GM23248 (cell line): Measurements from ENCODE around the gene REC114. TPM values are rescaled to one million over a fixed set of nuclear protein-coding genes. Genes with fewer than 3 reads are reported as not detected.

Source experiments
- DNase-seq: peaks from one replicate; pipeline ENCODE4 v3.0.0-alpha.2; 2015
- H2AFZ ChIP-seq: fragments of 200-600 bp; sonication (generic); 2 replicates; pipeline ENCODE4 v1.6.1; 2016; ENCODE audit warnings: antibody characterized with exemption
- H3F3A ChIP-seq: fragments of 200-600 bp; sonication (generic); 2 replicates; pipeline ENCODE4 v1.6.1; 2016; ENCODE audit warnings: mild to moderate bottlenecking, antibody characterized with exemption, mixed run types; ENCODE audit not compliant: insufficient read depth
- H3K27ac ChIP-seq: fragments of 200-600 bp; sonication (generic); 2 replicates; pipeline ENCODE4 v1.5.1; 2016; ENCODE audit warnings: mild to moderate bottlenecking
- H3K27me3 ChIP-seq: fragments of 200-600 bp; sonication (generic); replicated peaks from 2 replicates; pipeline ENCODE4 v1.6.1; 2016; ENCODE audit warnings: mild to moderate bottlenecking; ENCODE audit not compliant: insufficient read depth
- H3K36me3 ChIP-seq: fragments of 200-600 bp; sonication (generic); 2 replicates; pipeline ENCODE4 v1.6.1; 2016; ENCODE audit warnings: low read depth, mild to moderate bottlenecking
- H3K4me1 ChIP-seq: fragments of 200-600 bp; sonication (generic); 2 replicates; pipeline ENCODE4 v1.6.1; 2016; ENCODE audit warnings: mild to moderate bottlenecking; ENCODE audit not compliant: insufficient read depth
- H3K4me2 ChIP-seq: fragments of 200-600 bp; sonication (generic); one replicate; pipeline ENCODE4 v1.6.1; 2016; ENCODE audit warnings: mild to moderate bottlenecking; ENCODE audit not compliant: unreplicated experiment
- H3K4me3 ChIP-seq: fragments of 200-600 bp; sonication (generic); 2 replicates; pipeline ENCODE4 v1.5.1; 2016; ENCODE audit warnings: mild to moderate bottlenecking
- H3K79me2 ChIP-seq: fragments of 200-600 bp; sonication (generic); 2 replicates; pipeline ENCODE4 v1.6.1; 2016; ENCODE audit warnings: mild to moderate bottlenecking; ENCODE audit not compliant: insufficient read depth
- H3K9ac ChIP-seq: fragments of 200-600 bp; sonication (generic); 2 replicates; pipeline ENCODE4 v1.6.1; 2016; ENCODE audit warnings: mild to moderate bottlenecking
- H3K9me2 ChIP-seq: fragments of 200-600 bp; sonication (generic); 2 replicates; pipeline ENCODE4 v1.6.1; 2016; ENCODE audit warnings: mixed run types, mild to moderate bottlenecking, moderate library complexity; ENCODE audit not compliant: insufficient read depth
- H3K9me3 ChIP-seq: fragments of 200-600 bp; sonication (generic); one replicate; pipeline ENCODE4 v1.6.1; 2017; ENCODE audit warnings: low read depth
- H4K20me1 ChIP-seq: fragments of 200-600 bp; sonication (generic); 2 replicates; pipeline ENCODE4 v1.6.0; 2016; ENCODE audit not compliant: insufficient read depth
- EZH2 ChIP-seq: fragments of 200-600 bp; sonication (generic); IDR thresholded peaks from 2 replicates; pipeline ENCODE4 v1.6.1; 2018; ENCODE audit warnings: antibody characterized with exemption, mild to moderate bottlenecking; ENCODE audit not compliant: insufficient read depth, poor library complexity, severe bottlenecking
- EZH2phosphoT487 ChIP-seq: fragments of 200-600 bp; sonication (generic); IDR thresholded peaks from 2 replicates; pipeline ENCODE4 v1.6.1; 2018; ENCODE audit warnings: antibody characterized with exemption, moderate library complexity, mild to moderate bottlenecking, low read depth; ENCODE audit not compliant: insufficient read depth
- WGBS, 2 experiments: methylation state at CpG; one replicate each; pipeline ENCODE4 v1.1.6; 2015 to 2017; ENCODE audit warnings: low lambda C conversion rate in 2 of 2, low coverage in 1 of 2; ENCODE audit errors: missing lambda C conversion rate in 2 of 2; 5-methylcytosine and 5-hydroxymethylcytosine counted together
- in situ Hi-C: fragments of 300-500 bp; cut with MboI; formaldehyde crosslinking; loops from 2 replicates; pipeline ENCODE4 v1.15.0; 2020
- polyA plus RNA-seq: library from polyadenylated mRNA; unstranded; fragments of >200 nt; fragmentation: Nextera tagmentation; extraction: Ambion mirVana; gene quantifications from 2 replicates; pipeline ENCODE4 v1.2.1, GENCODE V29; 2016
- total RNA-seq: library from RNA; depleted of rRNA; stranded (reverse); fragments of >200 nt; shearing (Covaris generic); gene quantifications from 2 replicates; pipeline ENCODE4 v1.2.3, GENCODE V29; 2014; rRNA removed

The REC114 gene, protein sequence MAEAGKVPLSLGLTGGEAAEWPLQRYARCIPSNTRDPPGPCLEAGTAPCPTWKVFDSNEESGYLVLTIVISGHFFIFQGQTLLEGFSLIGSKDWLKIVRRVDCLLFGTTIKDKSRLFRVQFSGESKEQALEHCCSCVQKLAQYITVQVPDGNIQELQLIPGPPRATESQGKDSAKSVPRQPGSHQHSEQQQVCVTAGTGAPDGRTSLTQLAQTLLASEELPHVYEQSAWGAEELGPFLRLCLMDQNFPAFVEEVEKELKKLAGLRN
- total RNA-seq, result not detected in 2 replicates
- not detected in 2 replicates for polyA plus RNA-seq

DNA sequence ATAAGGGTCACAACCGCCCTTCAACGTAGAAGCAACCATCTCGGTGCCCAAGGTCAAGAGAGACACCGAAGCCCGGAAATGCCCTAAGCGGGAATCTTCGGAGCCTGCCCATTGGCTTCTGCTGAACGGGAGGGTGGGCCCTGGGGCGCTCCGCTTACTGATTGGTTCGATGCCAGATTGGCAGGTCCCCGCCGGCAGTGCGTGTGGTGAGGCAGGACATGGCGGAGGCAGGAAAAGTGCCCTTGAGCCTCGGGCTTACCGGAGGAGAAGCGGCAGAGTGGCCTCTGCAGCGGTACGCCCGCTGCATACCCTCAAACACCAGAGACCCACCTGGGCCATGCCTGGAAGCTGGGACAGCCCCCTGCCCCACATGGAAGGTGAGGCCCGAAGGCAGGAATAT, at the start of gene REC114:
TSS of gene REC114 (plus strand) at position 197 of the 400 bp plus-strand sequence. CDS start at position 219, 22 bp downstream.
- in situ Hi-C loops, result no loop called here
- Histone ChIP-seq H3K4me3 (no peak within 1 kb of the TSS), H3F3A (no peaks in the 10 kb centered on the region), H3K9me3 (no peaks in the 10 kb centered on the region), H4K20me1 (no peaks in the 10 kb centered on the region), H2AFZ (no peak within 1 kb of the TSS), H3K9me2 (no peaks in the 10 kb centered on the region), H3K36me3 (no peaks in the 10 kb centered on the region), H3K27me3 (peaks cover 43% of the 10 kb centered on the region), H3K9ac (no peak within 1 kb of the TSS), H3K27ac (no peak within 1 kb of the TSS), H3K4me1 (no peaks in the 10 kb centered on the region), H3K79me2 (no peaks in the 10 kb centered on the region), H3K4me2 (no peak within 1 kb of the TSS)
- no peak for TF ChIP-seq EZH2
- no peak for TF ChIP-seq EZH2phosphoT487
- WGBS, 2 experiments, result 69 to 76% methylated on average over 11 to 22 of the region's 22 CpGs
- DNase-seq, result no peak

DNA sequence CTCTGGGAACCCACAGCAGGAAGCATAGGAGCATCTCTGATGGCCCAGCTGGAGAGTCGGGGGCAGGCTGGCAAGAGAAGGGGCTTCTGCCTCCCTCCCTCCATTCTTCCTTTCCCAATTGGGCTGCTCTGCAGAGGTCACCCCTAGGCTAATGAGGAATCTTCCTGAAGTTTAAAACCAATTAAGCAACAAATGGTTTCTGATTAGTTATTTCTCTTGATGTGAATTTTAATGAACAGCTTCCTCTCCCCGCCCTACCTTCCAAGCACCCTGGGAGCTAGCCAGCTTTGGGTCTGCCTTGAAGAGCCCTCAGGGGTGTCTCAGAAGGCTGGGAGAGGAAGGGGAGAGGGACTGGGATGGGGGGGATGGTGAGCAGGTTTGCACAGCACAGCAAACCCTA, 49.6 kb upstream of the REC114 start:
- Histone ChIP-seq H3K9me3 (no peaks in the 10 kb centered on the region), H2AFZ (no peak overlapping the region), H3K36me3 (no peaks in the 10 kb centered on the region), H3K9ac (no peak overlapping the region), H3K79me2 (no peaks in the 10 kb centered on the region), H3K4me3 (no peak overlapping the region), H3K9me2 (no peaks in the 10 kb centered on the region), H3K4me2 (no peak overlapping the region), H3F3A (peaks cover 7% of the 10 kb centered on the region; the same call in 1 of the 2 replicates), H3K4me1 (no peaks in the 10 kb centered on the region), H3K27me3 (peaks cover 18% of the 10 kb centered on the region), H4K20me1 (no peaks in the 10 kb centered on the region), H3K27ac (no peak overlapping the region)
- TF ChIP-seq EZH2 (no peak), EZH2phosphoT487 (no peak)
- no peak for DNase-seq
- WGBS, 2 experiments, result 23 to 29% methylated on average over 2 of the region's 2 CpGs
- in situ Hi-C loops, result no loop called here

DNA sequence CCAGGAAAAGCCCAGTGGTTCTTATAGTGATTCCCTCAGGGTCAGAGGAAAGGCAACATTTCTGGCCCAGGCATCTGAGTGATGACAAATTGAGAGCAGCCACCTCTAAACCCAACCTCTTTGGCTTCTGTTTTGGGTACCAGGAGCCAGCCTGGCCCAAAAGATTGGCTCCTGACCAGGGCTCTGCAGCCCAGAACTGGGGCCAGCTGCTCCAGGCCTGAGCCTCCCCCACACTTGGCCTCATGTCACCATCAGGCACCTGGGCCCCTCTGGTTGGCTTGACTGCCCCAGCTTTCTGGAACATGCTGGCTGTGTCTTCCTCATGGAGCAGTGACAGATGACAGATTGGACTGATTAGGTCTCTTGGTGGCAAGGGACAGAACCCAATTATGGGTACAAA, 48.2 kb upstream of the REC114 start:
- DNase-seq, result no peak
- Histone ChIP-seq H3K9ac (no peak overlapping the region), H3K36me3 (no peaks in the 10 kb centered on the region), H3K27ac (no peak overlapping the region), H3K27me3 (peaks cover 18% of the 10 kb centered on the region), H3K9me2 (no peaks in the 10 kb centered on the region), H3K4me1 (no peaks in the 10 kb centered on the region), H3F3A (no peaks in the 10 kb centered on the region), H3K79me2 (no peaks in the 10 kb centered on the region), H4K20me1 (no peaks in the 10 kb centered on the region), H2AFZ (no peak overlapping the region), H3K9me3 (no peaks in the 10 kb centered on the region), H3K4me3 (no peak overlapping the region), H3K4me2 (no peak overlapping the region)
- TF ChIP-seq EZH2phosphoT487, result no peak
- no peak for TF ChIP-seq EZH2
- in situ Hi-C loops, result no loop called here

- H3K4me2 ChIP-seq, result no peak overlapping the region
- TF ChIP-seq EZH2phosphoT487 (no peak), EZH2 (no peak)
- no peak overlapping the region for H3K27ac ChIP-seq
- peaks cover 18% of the 10 kb centered on the region for H3K27me3 ChIP-seq
- no peak overlapping the region for H3K4me3 ChIP-seq
- H3F3A ChIP-seq, result no peaks in the 10 kb centered on the region
- no peaks in the 10 kb centered on the region for H3K79me2 ChIP-seq
- H3K9ac ChIP-seq, result no peak overlapping the region
- no peaks in the 10 kb centered on the region for H3K9me3 ChIP-seq
- H3K9me2 ChIP-seq, result no peaks in the 10 kb centered on the region
- H4K20me1 ChIP-seq, result no peaks in the 10 kb centered on the region
- 61 to 80% methylated on average over 2 of the region's 2 CpGs for WGBS, 2 experiments
- no peaks in the 10 kb centered on the region; the same call in 1 of the 2 replicates for H3K4me1 ChIP-seq
- DNase-seq, result no peak
- H3K36me3 ChIP-seq, result no peaks in the 10 kb centered on the region
- H2AFZ ChIP-seq, result no peak overlapping the region
- in situ Hi-C loops, result no loop called here
These were observed 47.3 kb upstream of the REC114 start for GRCh38 chr15:73395671-73396070.

DNA sequence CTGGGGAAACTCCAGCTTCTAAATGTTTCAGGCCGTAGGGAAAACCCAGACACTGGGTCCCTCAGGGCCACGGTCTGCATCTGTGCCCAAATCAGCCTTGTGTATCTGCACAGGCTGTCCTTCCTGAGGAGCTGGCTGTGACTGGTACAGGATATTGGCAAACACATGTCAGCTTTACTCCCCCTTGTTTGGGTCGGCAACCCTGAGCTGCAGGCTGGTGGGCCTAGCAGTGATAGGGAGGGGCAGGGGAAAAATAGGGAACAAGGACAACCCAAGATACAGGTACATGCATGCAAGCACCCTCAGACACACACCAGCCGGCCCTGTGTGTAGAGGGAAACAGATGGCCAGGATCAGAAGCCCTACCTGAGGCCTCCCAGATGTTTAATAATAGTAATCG, 45.5 kb upstream of the REC114 start:
- TF ChIP-seq EZH2 (no peak), EZH2phosphoT487 (no peak)
- Histone ChIP-seq H3K4me2 (no peak overlapping the region), H2AFZ (no peak overlapping the region), H3K4me1 (no peaks in the 10 kb centered on the region; the same call in 1 of the 2 replicates), H3K27me3 (peaks cover 18% of the 10 kb centered on the region), H3F3A (no peaks in the 10 kb centered on the region), H3K36me3 (no peaks in the 10 kb centered on the region), H3K9me3 (no peaks in the 10 kb centered on the region), H3K27ac (no peak overlapping the region), H3K79me2 (no peaks in the 10 kb centered on the region), H3K9me2 (no peaks in the 10 kb centered on the region), H4K20me1 (no peaks in the 10 kb centered on the region), H3K4me3 (no peak overlapping the region), H3K9ac (no peak overlapping the region)
- in situ Hi-C loops, result no loop called here
- no peak for DNase-seq
- WGBS, 2 experiments, result 33 to 40% methylated on average over 5 of the region's 5 CpGs
